ENCODE data around the gene NCLN. TPM values are rescaled to one million over a fixed set of nuclear protein-coding genes. Genes with fewer than 3 reads are reported as not detected.
A peak's percentile ranks its signal among the peaks of the same experiment; 100 is the strongest.

The NCLN gene
- total and polyA plus RNA-seq, 2 donors (not counting 1 experiment from before 2014, with no cell fraction given) = 33.0 to 35.8 TPM

- H3K9me3 ChIP-seq (ENCODE audit: control insufficient read depth, insufficient read depth, low read depth, low read length) = no peaks in the 10 kb centered on the region
- peak overlapping the region; percentile 72 for H3K27ac ChIP-seq (ENCODE audit: insufficient read depth, low read length)
- H3K79me2 ChIP-seq (ENCODE audit: control insufficient read depth, insufficient read depth, low read length) = peaks cover 51% of the 10 kb centered on the region
- no peaks in the 10 kb centered on the region for H3K27me3 ChIP-seq (ENCODE audit: control insufficient read depth, insufficient read depth, low read length)
- peak overlapping the region; percentile 96 for H3K4me2 ChIP-seq (ENCODE audit: extremely low read depth, insufficient read depth, low read length)
- peak overlapping the region; percentile 88 for H3K9ac ChIP-seq (ENCODE audit: insufficient read depth, low read length)
- H2AFZ ChIP-seq (ENCODE audit: low read length) = peak overlapping the region; percentile 92
- H4K20me1 ChIP-seq (ENCODE audit: control insufficient read depth, extremely low read depth, insufficient read depth, low read length) = no peaks in the 10 kb centered on the region
- no peak for DNase-seq (ENCODE audit: low read depth in 2 of 2)
- peaks cover 8% of the 10 kb centered on the region for H3K36me3 ChIP-seq (ENCODE audit: control insufficient read depth, insufficient read depth, low read length)
- peak overlapping the region; percentile 80 to 96 (median 88) for H3K4me3 ChIP-seq (replicated peaks in 1 of 4; ENCODE audit: control extremely low read depth in 1 of 4, insufficient read depth in 1 of 4, low read depth in 3 of 4, low read length in 4 of 4)
- TF ChIP-seq, protein P1, sequence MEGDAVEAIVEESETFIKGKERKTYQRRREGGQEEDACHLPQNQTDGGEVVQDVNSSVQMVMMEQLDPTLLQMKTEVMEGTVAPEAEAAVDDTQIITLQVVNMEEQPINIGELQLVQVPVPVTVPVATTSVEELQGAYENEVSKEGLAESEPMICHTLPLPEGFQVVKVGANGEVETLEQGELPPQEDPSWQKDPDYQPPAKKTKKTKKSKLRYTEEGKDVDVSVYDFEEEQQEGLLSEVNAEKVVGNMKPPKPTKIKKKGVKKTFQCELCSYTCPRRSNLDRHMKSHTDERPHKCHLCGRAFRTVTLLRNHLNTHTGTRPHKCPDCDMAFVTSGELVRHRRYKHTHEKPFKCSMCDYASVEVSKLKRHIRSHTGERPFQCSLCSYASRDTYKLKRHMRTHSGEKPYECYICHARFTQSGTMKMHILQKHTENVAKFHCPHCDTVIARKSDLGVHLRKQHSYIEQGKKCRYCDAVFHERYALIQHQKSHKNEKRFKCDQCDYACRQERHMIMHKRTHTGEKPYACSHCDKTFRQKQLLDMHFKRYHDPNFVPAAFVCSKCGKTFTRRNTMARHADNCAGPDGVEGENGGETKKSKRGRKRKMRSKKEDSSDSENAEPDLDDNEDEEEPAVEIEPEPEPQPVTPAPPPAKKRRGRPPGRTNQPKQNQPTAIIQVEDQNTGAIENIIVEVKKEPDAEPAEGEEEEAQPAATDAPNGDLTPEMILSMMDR (conservative IDR thresholded peaks at IDR 0.05 in 1 of 2, IDR thresholded peaks at IDR 0.05 in 1 of 2; ENCODE audit: low read depth in 1 of 2, low read length in 2 of 2) = no peak
- no peak for TF ChIP-seq EZH2 (IDR thresholded peaks at IDR 0.05; ENCODE audit: low read length, missing control alignments)
- H3K4me1 ChIP-seq (ENCODE audit: control insufficient read depth, extremely low read depth, insufficient read depth, low read length) = peaks cover 9% of the 10 kb centered on the region
Measured at GRCh38 chr19:3186160-3186688, 494 bp downstream of the NCLN start.

DNA sequence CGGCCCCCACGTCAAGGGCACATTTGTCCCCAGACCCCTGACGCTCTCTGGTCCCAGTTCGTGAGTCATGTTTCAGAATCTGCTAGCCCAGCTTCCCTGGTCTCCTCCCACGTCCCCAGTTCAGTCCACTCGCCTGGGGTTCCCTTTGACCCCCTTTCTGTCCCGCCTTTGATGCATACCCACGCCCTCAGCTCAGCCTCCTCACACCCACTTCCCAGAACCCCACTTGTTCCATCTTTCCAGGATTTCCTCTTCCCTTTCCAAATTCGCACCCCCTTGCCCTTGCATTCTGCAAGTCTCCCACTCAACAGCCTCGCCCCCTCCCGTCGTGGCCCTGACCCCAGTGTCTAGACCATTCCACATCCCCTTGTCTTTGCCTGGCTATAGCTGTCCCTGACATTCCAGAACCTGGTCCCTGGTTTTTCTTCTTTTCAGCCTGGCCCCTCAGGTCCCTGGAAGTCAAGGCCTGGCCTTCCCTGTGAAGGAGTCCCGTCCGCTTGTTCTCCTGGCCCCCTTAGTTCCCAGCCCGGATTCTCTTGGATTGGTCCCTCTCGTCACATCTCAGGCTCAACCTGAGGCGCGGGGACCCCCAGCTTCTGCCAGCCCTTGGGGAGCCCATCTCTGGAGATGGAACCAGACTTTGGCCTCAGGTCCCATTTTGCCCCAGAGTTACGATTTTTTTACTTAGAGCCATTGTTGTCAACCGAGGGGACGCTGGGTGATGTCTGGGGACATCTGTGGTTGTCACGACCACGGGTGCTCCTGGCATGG, 1.3 kb downstream of the NCLN start:
- Histone ChIP-seq H3K27ac (ENCODE audit: insufficient read depth, low read length) (peak overlapping the region; percentile 72), H3K79me2 (ENCODE audit: control insufficient read depth, insufficient read depth, low read length) (peaks cover 56% of the 10 kb centered on the region), H3K4me1 (ENCODE audit: control insufficient read depth, extremely low read depth, insufficient read depth, low read length) (peaks cover 9% of the 10 kb centered on the region), H3K4me3 (replicated peaks in 1 of 4; ENCODE audit: control extremely low read depth in 1 of 4, insufficient read depth in 1 of 4, low read depth in 3 of 4, low read length in 4 of 4) (peak overlapping the region; percentile 80 to 96 (median 88)), H4K20me1 (ENCODE audit: control insufficient read depth, extremely low read depth, insufficient read depth, low read length) (no peaks in the 10 kb centered on the region), H3K36me3 (ENCODE audit: control insufficient read depth, insufficient read depth, low read length) (peaks cover 8% of the 10 kb centered on the region), H3K9me3 (ENCODE audit: control insufficient read depth, insufficient read depth, low read depth, low read length) (no peaks in the 10 kb centered on the region), H2AFZ (ENCODE audit: low read length) (no peak overlapping the region), H3K9ac (ENCODE audit: insufficient read depth, low read length) (peak overlapping the region; percentile 88), H3K27me3 (ENCODE audit: control insufficient read depth, insufficient read depth, low read length) (no peaks in the 10 kb centered on the region), H3K4me2 (ENCODE audit: extremely low read depth, insufficient read depth, low read length) (peak overlapping the region; percentile 96)
- TF ChIP-seq EZH2 (IDR thresholded peaks at IDR 0.05; ENCODE audit: low read length, missing control alignments) = no peak
- TF ChIP-seq, protein P1 (conservative IDR thresholded peaks at IDR 0.05 in 1 of 2, IDR thresholded peaks at IDR 0.05 in 1 of 2; ENCODE audit: low read depth in 1 of 2, low read length in 2 of 2) = no peak
- no peak for DNase-seq (ENCODE audit: low read depth in 2 of 2)

- no peak overlapping the region for H3K4me3 ChIP-seq (replicated peaks in 1 of 4; ENCODE audit: control extremely low read depth in 1 of 4, insufficient read depth in 1 of 4, low read depth in 3 of 4, low read length in 4 of 4)
- TF ChIP-seq, protein P1 (conservative IDR thresholded peaks at IDR 0.05 in 1 of 2, IDR thresholded peaks at IDR 0.05 in 1 of 2; ENCODE audit: low read depth in 1 of 2, low read length in 2 of 2) = no peak
- no peak for TF ChIP-seq EZH2 (IDR thresholded peaks at IDR 0.05; ENCODE audit: low read length, missing control alignments)
- H3K79me2 ChIP-seq (ENCODE audit: control insufficient read depth, insufficient read depth, low read length) = peaks cover 57% of the 10 kb centered on the region
- H3K9me3 ChIP-seq (ENCODE audit: control insufficient read depth, insufficient read depth, low read depth, low read length) = no peaks in the 10 kb centered on the region
- no peaks in the 10 kb centered on the region for H3K27me3 ChIP-seq (ENCODE audit: control insufficient read depth, insufficient read depth, low read length)
- H3K36me3 ChIP-seq (ENCODE audit: control insufficient read depth, insufficient read depth, low read length) = peaks cover 9% of the 10 kb centered on the region
- H3K4me1 ChIP-seq (ENCODE audit: control insufficient read depth, extremely low read depth, insufficient read depth, low read length) = peaks cover 9% of the 10 kb centered on the region
- no peak overlapping the region for H3K27ac ChIP-seq (ENCODE audit: insufficient read depth, low read length)
- H4K20me1 ChIP-seq (ENCODE audit: control insufficient read depth, extremely low read depth, insufficient read depth, low read length) = no peaks in the 10 kb centered on the region
- H2AFZ ChIP-seq (ENCODE audit: low read length) = no peak overlapping the region
- H3K4me2 ChIP-seq (ENCODE audit: extremely low read depth, insufficient read depth, low read length) = peak overlapping the region; percentile 96
- no peak for DNase-seq (ENCODE audit: low read depth in 2 of 2)
- no peak overlapping the region for H3K9ac ChIP-seq (ENCODE audit: insufficient read depth, low read length)
Measured at GRCh38 chr19:3187662-3188511, 2.2 kb downstream of the NCLN start.
